Neural cell (in vitro differentiated cells): ENCODE data around the gene CALHM5.

Experiments
- EP300 ChIP-seq: fragments of 450-650 bp; conservative IDR thresholded peaks from 2 replicates; pipeline ENCODE4 v1.6.1; 2014; ENCODE audit warnings: antibody characterized with exemption, mild to moderate bottlenecking, moderate library complexity; ENCODE audit not compliant: poor library complexity, severe bottlenecking
- EZH2 ChIP-seq: fragments of 200-600, 300-800 bp; shearing (Covaris generic), sonication (generic); IDR thresholded peaks from 2 replicates; pipeline ENCODE4 v1.6.1; 2014; ENCODE audit warnings: antibody characterized with exemption, low read length, borderline replicate concordance, mild to moderate bottlenecking; ENCODE audit not compliant: insufficient read depth, poor library complexity, severe bottlenecking
- MXI1 ChIP-seq: fragments of 450-650 bp; conservative IDR thresholded peaks from 2 replicates; pipeline ENCODE4 v1.6.1; 2014; ENCODE audit warnings: antibody characterized with exemption, mild to moderate bottlenecking; ENCODE audit not compliant: poor library complexity, severe bottlenecking
- POLR2AphosphoS5 ChIP-seq: IDR thresholded peaks from 2 replicates; pipeline ENCODE4 v1.6.1; 2012
- SMC3 ChIP-seq: fragments of 450-650 bp; conservative IDR thresholded peaks from 2 replicates; pipeline ENCODE4 v1.6.1; 2014; ENCODE audit warnings: antibody characterized with exemption, mild to moderate bottlenecking, moderate library complexity; ENCODE audit not compliant: poor library complexity
- TF ChIP-seq, protein P1 (sequence below): fragments of 450-650 bp; IDR thresholded peaks from 2 replicates; pipeline ENCODE4 v1.5.1; 2014; ENCODE audit warnings: antibody characterized with exemption, mild to moderate bottlenecking, moderate library complexity; ENCODE audit not compliant: poor library complexity, severe bottlenecking

DNA sequence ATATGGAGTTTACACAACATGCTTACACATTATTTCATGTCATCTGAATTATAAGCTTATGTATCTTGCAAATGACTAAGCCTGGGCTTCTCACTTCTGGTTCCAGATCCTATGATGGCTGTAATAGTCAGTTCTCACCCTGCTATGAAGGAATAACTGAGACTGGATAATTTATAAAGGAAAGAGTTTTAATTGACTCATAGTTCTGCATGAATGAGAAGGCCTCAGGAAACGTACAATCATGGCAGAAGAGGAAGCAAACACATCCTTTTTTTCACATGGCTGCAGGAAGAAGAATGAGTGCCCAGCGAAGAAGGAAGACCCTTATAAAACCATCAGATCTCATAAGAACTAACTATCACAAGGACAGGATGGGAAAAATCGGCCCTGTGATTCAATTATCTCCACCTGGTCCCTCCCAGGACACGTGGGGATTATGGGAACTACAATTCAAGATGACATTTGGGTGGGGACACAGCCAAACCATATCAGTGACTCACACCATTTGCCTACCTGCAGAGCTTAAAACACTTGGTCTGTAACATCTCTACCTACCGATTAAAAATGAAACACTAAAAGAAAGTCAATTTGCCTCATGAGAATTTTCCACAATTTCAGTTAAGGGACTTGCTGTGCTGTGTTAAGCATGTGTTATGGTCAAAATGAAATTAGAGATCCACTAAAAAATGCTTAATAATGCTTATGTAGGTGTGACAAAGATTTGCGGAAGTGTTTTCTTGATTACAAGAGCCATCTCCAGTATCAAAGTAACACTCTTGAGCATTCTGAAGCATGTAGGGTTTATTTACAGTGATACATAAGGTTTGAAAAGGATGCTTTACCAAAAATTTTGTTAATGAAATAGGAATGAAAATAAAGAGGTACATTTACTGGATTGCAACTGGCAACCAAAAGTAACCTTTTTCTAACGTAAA is 57.6 kb downstream of the CALHM5 start:
- TF ChIP-seq, protein P1, sequence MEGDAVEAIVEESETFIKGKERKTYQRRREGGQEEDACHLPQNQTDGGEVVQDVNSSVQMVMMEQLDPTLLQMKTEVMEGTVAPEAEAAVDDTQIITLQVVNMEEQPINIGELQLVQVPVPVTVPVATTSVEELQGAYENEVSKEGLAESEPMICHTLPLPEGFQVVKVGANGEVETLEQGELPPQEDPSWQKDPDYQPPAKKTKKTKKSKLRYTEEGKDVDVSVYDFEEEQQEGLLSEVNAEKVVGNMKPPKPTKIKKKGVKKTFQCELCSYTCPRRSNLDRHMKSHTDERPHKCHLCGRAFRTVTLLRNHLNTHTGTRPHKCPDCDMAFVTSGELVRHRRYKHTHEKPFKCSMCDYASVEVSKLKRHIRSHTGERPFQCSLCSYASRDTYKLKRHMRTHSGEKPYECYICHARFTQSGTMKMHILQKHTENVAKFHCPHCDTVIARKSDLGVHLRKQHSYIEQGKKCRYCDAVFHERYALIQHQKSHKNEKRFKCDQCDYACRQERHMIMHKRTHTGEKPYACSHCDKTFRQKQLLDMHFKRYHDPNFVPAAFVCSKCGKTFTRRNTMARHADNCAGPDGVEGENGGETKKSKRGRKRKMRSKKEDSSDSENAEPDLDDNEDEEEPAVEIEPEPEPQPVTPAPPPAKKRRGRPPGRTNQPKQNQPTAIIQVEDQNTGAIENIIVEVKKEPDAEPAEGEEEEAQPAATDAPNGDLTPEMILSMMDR: no peak
- TF ChIP-seq POLR2AphosphoS5 (no peak), MXI1 (no peak), EZH2 (no peak), EP300 (no peak), SMC3 (no peak)
